Measurements from ENCODE around the gene KL. TPM values are rescaled to one million over a fixed set of nuclear protein-coding genes. Genes with fewer than 3 reads are reported as not detected.

Gene KL
- total RNA-seq, 5 donors from 2014 or later (not counting 1 experiment from before 2014, with no cell fraction given) = 0.12 to 0.20 (median 0.16) TPM; not detected in 1

- H3K4me3 Mint-ChIP-seq = no peak overlapping the region
- Histone ChIP-seq H3K36me3 (ENCODE audit: control insufficient read depth in 2 of 2, extremely low read depth in 1 of 2, insufficient read depth in 1 of 2, low read length in 1 of 2) (no peaks in the 10 kb centered on the region), H3K4me1 (ENCODE audit: control insufficient read depth in 1 of 2, extremely low read depth in 1 of 2, insufficient read depth in 2 of 2, low read length in 2 of 2) (no peaks in the 10 kb centered on the region), H3K27ac (ENCODE audit: low read length) (no peak overlapping the region), H3K4me3 (ENCODE audit: control insufficient read depth in 1 of 2, extremely low read depth in 1 of 2, low read length in 1 of 2) (no peak overlapping the region), H3K9me3 (no peaks in the 10 kb centered on the region), H3K27me3 (replicated peaks in 1 of 2; ENCODE audit: control insufficient read depth in 2 of 2, extremely low read depth in 1 of 2, insufficient read depth in 2 of 2, low read length in 1 of 2) (peaks cover 0 to 9% of the 10 kb centered on the region in 2 experiments)
- WGBS (ENCODE audit: insufficient coverage) = no CpG with 5 or more reads among the region's 1 CpG
- POLR2A ChIA-PET = interaction anchor here in 1 of 2 donors (0.7 kb wide), 1 partner anchor 158 kb away, joined by 5 read pairs; no protein-coding TSS in a partner anchor
- no peaks in the 10 kb centered on the region for H3K36me3 Mint-ChIP-seq
- H3K27ac Mint-ChIP-seq = no peak overlapping the region
- no peak for DNase-seq
- no peak for ATAC-seq (replicated peaks in 1 of 4)
- H3K9me3 Mint-ChIP-seq = peaks cover 0 to 10% (median 0%) of the 10 kb centered on the region in 3 donors
- peaks cover 0 to 6% (median 4%) of the 10 kb centered on the region in 3 donors for H3K4me1 Mint-ChIP-seq
- peaks cover 7% of the 10 kb centered on the region in 2 donors for H3K27me3 Mint-ChIP-seq
- CTCF ChIA-PET = no interaction called here
Observed at GRCh38 chr13:32987462-32987861, 28.8 kb upstream of the KL start.

- POLR2A ChIA-PET = interaction anchor here (0.5 to 0.6 kb wide), 2 partner anchors 321 to 694 kb away, joined by 3 read pairs; no protein-coding TSS in a partner anchor
- no peaks in the 10 kb centered on the region for H3K36me3 ChIP-seq (ENCODE audit: control insufficient read depth in 2 of 2, extremely low read depth in 1 of 2, insufficient read depth in 1 of 2, low read length in 1 of 2)
- WGBS (ENCODE audit: insufficient coverage) = 31% methylated on average over 5 of the region's 8 CpGs
- H3K4me1 Mint-ChIP-seq = peaks cover 0 to 6% (median 4%) of the 10 kb centered on the region in 3 donors
- peaks cover 7 to 10% of the 10 kb centered on the region in 2 donors for H3K27me3 Mint-ChIP-seq
- no peaks in the 10 kb centered on the region for H3K4me1 ChIP-seq (ENCODE audit: control insufficient read depth in 1 of 2, extremely low read depth in 1 of 2, insufficient read depth in 2 of 2, low read length in 2 of 2)
- H3K27ac Mint-ChIP-seq = no peak overlapping the region
- DNase-seq (no peak), ATAC-seq (replicated peaks in 1 of 4) (no peak)
- no peak overlapping the region for H3K27ac ChIP-seq (ENCODE audit: low read length)
- peaks cover 0 to 9% of the 10 kb centered on the region in 2 experiments for H3K27me3 ChIP-seq (replicated peaks in 1 of 2; ENCODE audit: control insufficient read depth in 2 of 2, extremely low read depth in 1 of 2, insufficient read depth in 2 of 2, low read length in 1 of 2)
- CTCF ChIA-PET = interaction anchor here in 1 of 2 donors (0.6 kb wide), 1 partner anchor 237 kb away, joined by 3 read pairs; no protein-coding TSS in a partner anchor
- H3K36me3 Mint-ChIP-seq = no peaks in the 10 kb centered on the region
- no peaks in the 10 kb centered on the region for H3K9me3 ChIP-seq
- peaks cover 0 to 10% (median 0%) of the 10 kb centered on the region in 3 donors for H3K9me3 Mint-ChIP-seq
- no peak overlapping the region for H3K4me3 ChIP-seq (ENCODE audit: control insufficient read depth in 1 of 2, extremely low read depth in 1 of 2, low read length in 1 of 2)
- H3K4me3 Mint-ChIP-seq = no peak overlapping the region
Observed at GRCh38 chr13:32988608-32989289, 27.5 kb upstream of the KL start.

DNA sequence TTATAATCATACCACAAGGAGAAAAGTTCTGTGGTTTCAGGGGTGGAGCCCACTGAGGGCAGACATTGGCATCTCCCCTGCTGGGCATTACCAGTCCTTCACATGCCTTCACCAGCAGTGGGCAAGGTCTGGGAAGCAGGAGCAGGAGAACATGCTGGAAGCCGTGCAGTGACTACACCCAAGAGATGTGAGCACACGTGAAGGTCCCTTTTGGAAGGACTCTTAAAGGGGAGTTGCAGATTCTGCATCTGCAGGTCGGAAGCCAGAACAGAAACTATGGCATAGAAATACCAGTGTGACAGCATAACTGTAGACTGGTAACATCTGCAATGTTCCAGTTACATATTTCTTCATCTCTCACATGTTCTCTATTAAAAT, 26.9 kb upstream of the KL start:
- CTCF ChIA-PET = no interaction called here
- Histone ChIP-seq H3K27me3 (replicated peaks in 1 of 2; ENCODE audit: control insufficient read depth in 2 of 2, extremely low read depth in 1 of 2, insufficient read depth in 2 of 2, low read length in 1 of 2) (peaks cover 0 to 9% of the 10 kb centered on the region in 2 experiments), H3K4me1 (ENCODE audit: control insufficient read depth in 1 of 2, extremely low read depth in 1 of 2, insufficient read depth in 2 of 2, low read length in 2 of 2) (no peaks in the 10 kb centered on the region), H3K27ac (ENCODE audit: low read length) (no peak overlapping the region), H3K36me3 (ENCODE audit: control insufficient read depth in 2 of 2, extremely low read depth in 1 of 2, insufficient read depth in 1 of 2, low read length in 1 of 2) (no peaks in the 10 kb centered on the region), H3K4me3 (ENCODE audit: control insufficient read depth in 1 of 2, extremely low read depth in 1 of 2, low read length in 1 of 2) (no peak overlapping the region), H3K9me3 (no peaks in the 10 kb centered on the region)
- no peak overlapping the region for H3K27ac Mint-ChIP-seq
- H3K27me3 Mint-ChIP-seq = peaks cover 7 to 10% of the 10 kb centered on the region in 2 donors
- H3K4me1 Mint-ChIP-seq = peaks cover 0 to 6% (median 4%) of the 10 kb centered on the region in 3 donors
- H3K9me3 Mint-ChIP-seq = peaks cover 0 to 10% (median 0%) of the 10 kb centered on the region in 3 donors
- H3K36me3 Mint-ChIP-seq = no peaks in the 10 kb centered on the region
- POLR2A ChIA-PET = interaction anchor here (0.5 to 0.6 kb wide), 2 partner anchors 321 to 695 kb away, joined by 3 read pairs; no protein-coding TSS in a partner anchor
- 78% methylated on average over 2 of the region's 3 CpGs for WGBS (ENCODE audit: insufficient coverage)
- ATAC-seq (replicated peaks in 1 of 4) (no peak), DNase-seq (no peak)
- H3K4me3 Mint-ChIP-seq = no peak overlapping the region

DNA sequence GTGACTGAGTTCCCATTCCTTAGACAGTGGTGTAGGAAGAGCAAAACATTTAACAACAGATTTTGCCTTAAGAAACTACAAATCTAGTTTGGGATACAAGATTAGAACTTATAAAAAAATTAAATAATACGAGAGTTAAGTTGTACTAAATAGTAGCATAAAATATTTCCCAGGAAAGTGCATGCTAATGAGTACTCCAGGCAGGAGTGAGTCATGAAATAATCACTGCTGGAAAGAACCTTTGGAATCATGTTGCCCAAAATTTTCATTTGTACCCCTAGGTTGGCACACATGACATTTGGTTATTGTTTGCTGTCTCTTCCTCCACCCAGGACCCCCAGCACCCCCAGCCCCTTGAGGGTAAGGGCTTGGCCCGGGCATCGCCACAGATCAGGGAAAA, 26.3 kb upstream of the KL start:
- Histone ChIP-seq H3K9me3 (no peaks in the 10 kb centered on the region), H3K36me3 (ENCODE audit: control insufficient read depth in 2 of 2, extremely low read depth in 1 of 2, insufficient read depth in 1 of 2, low read length in 1 of 2) (no peaks in the 10 kb centered on the region), H3K4me1 (ENCODE audit: control insufficient read depth in 1 of 2, extremely low read depth in 1 of 2, insufficient read depth in 2 of 2, low read length in 2 of 2) (no peaks in the 10 kb centered on the region), H3K27ac (ENCODE audit: low read length) (no peak overlapping the region), H3K27me3 (replicated peaks in 1 of 2; ENCODE audit: control insufficient read depth in 2 of 2, extremely low read depth in 1 of 2, insufficient read depth in 2 of 2, low read length in 1 of 2) (peaks cover 0 to 9% of the 10 kb centered on the region in 2 experiments), H3K4me3 (ENCODE audit: control insufficient read depth in 1 of 2, extremely low read depth in 1 of 2, low read length in 1 of 2) (no peak overlapping the region)
- DNase-seq = no peak
- no peak overlapping the region for H3K4me3 Mint-ChIP-seq
- H3K36me3 Mint-ChIP-seq = no peaks in the 10 kb centered on the region
- WGBS (ENCODE audit: insufficient coverage) = no CpG with 5 or more reads among the region's 3 CpGs
- peaks cover 7 to 10% of the 10 kb centered on the region in 2 donors for H3K27me3 Mint-ChIP-seq
- POLR2A ChIA-PET = no interaction called here
- CTCF ChIA-PET = no interaction called here
- no peak for ATAC-seq (replicated peaks in 1 of 4)
- peaks cover 0 to 6% (median 4%) of the 10 kb centered on the region in 3 donors for H3K4me1 Mint-ChIP-seq
- H3K27ac Mint-ChIP-seq = no peak overlapping the region
- peaks cover 0 to 10% (median 0%) of the 10 kb centered on the region in 3 donors for H3K9me3 Mint-ChIP-seq

DNA sequence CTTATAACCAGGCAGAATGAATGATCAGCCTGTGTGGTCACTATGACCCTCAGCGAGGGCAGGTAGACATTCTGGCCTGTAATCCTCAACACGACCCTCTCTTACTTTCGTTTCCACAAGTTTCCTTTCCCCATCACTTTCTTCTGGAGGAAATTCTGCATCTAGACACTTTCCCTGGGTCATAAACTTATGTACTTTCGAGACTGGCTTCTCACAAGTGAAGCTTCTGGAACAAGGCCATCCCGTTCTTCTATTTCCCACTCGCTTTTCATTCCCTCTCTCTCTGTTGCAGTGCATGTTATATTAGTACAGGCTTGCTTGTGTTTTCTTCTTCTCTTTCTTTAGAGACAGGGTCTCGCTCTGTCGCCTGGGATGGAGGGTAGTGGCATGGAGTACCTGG, 23.1 kb upstream of the KL start:
- peaks cover 0 to 6% (median 4%) of the 10 kb centered on the region in 3 donors for H3K4me1 Mint-ChIP-seq
- Histone ChIP-seq H3K27me3 (replicated peaks in 1 of 2; ENCODE audit: control insufficient read depth in 2 of 2, extremely low read depth in 1 of 2, insufficient read depth in 2 of 2, low read length in 1 of 2) (no peaks in the 10 kb centered on the region), H3K4me3 (ENCODE audit: control insufficient read depth in 1 of 2, extremely low read depth in 1 of 2, low read length in 1 of 2) (no peak overlapping the region), H3K27ac (ENCODE audit: low read length) (no peak overlapping the region), H3K4me1 (ENCODE audit: control insufficient read depth in 1 of 2, extremely low read depth in 1 of 2, insufficient read depth in 2 of 2, low read length in 2 of 2) (no peaks in the 10 kb centered on the region), H3K36me3 (ENCODE audit: control insufficient read depth in 2 of 2, extremely low read depth in 1 of 2, insufficient read depth in 1 of 2, low read length in 1 of 2) (no peaks in the 10 kb centered on the region), H3K9me3 (no peaks in the 10 kb centered on the region)
- no peaks in the 10 kb centered on the region for H3K9me3 Mint-ChIP-seq
- ChIA-PET POLR2A (no interaction called here), CTCF (no interaction called here)
- no peak overlapping the region for H3K27ac Mint-ChIP-seq
- WGBS (ENCODE audit: insufficient coverage) = 71% methylated on average over 1 of the region's 8 CpGs
- H3K36me3 Mint-ChIP-seq = no peaks in the 10 kb centered on the region
- ATAC-seq (replicated peaks in 1 of 4) (no peak), DNase-seq (no peak)
- H3K27me3 Mint-ChIP-seq = peaks cover 7 to 11% of the 10 kb centered on the region in 2 donors
- no peak overlapping the region for H3K4me3 Mint-ChIP-seq

DNA sequence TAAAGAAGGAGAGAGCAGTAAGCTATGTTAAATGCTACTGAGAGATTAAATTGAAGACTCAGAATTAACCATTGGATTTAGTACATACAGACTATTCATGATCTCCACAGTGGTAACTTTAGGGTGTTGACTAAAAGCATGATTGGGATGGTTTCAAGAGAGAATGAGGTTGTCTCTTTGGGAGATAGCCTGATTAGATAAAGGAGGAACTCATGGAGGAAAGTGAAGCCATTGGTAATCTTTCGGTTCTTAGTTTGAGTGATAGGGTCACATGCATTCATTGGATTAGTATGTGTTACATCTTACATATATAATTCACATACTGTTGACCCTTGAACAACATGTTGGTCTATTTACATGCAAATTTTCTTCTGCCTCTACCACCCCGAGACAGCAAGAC, 18.8 kb upstream of the KL start:
- no peaks in the 10 kb centered on the region for H3K9me3 ChIP-seq
- H3K9me3 Mint-ChIP-seq = no peaks in the 10 kb centered on the region
- ChIA-PET POLR2A (no interaction called here), CTCF (no interaction called here)
- DNase-seq (no peak), ATAC-seq (replicated peaks in 1 of 4) (no peak)
- no peak overlapping the region for H3K4me3 Mint-ChIP-seq
- H3K27ac Mint-ChIP-seq = no peak overlapping the region
- peaks cover 0 to 5% of the 10 kb centered on the region in 2 experiments for H3K27me3 ChIP-seq (replicated peaks in 1 of 2; ENCODE audit: control insufficient read depth in 2 of 2, extremely low read depth in 1 of 2, insufficient read depth in 2 of 2, low read length in 1 of 2)
- WGBS (ENCODE audit: insufficient coverage) = 75% methylated on average over 1 of the region's 2 CpGs
- no peaks in the 10 kb centered on the region for H3K36me3 ChIP-seq (ENCODE audit: control insufficient read depth in 2 of 2, extremely low read depth in 1 of 2, insufficient read depth in 1 of 2, low read length in 1 of 2)
- peaks cover 0 to 8% of the 10 kb centered on the region in 2 donors for H3K27me3 Mint-ChIP-seq
- no peaks in the 10 kb centered on the region for H3K4me1 Mint-ChIP-seq
- H3K27ac ChIP-seq (ENCODE audit: low read length) = no peak overlapping the region
- no peak overlapping the region for H3K4me3 ChIP-seq (ENCODE audit: control insufficient read depth in 1 of 2, extremely low read depth in 1 of 2, low read length in 1 of 2)
- H3K4me1 ChIP-seq (ENCODE audit: control insufficient read depth in 1 of 2, extremely low read depth in 1 of 2, insufficient read depth in 2 of 2, low read length in 2 of 2) = no peaks in the 10 kb centered on the region
- H3K36me3 Mint-ChIP-seq = no peaks in the 10 kb centered on the region

Measured in T-cell (primary cell).